GM18861 (cell line): ENCODE measurements around the gene TMEM19.

Experiments used
- ATAC-seq: cut with Tn5 transposase; IDR thresholded peaks from one replicate; pipeline ENCODE4 v1.9.1; 2021; ENCODE audit not compliant: unreplicated experiment

The TMEM19 gene

GRCh38 chr12:71685914-71686657 is at the start of gene TMEM19:
Gene TMEM19 (plus strand): TSS chr12:71686082. CDS start chr12:71686681, 599 bp downstream.
- ATAC-seq, result peak; percentile 74

- peak; percentile 42 for ATAC-seq
Observed at GRCh38 chr12:71636704-71637115, 49.2 kb upstream of the TMEM19 start.

GRCh38 chr12:71638499-71638898 is 47.4 kb upstream of the TMEM19 start:
- ATAC-seq, result no peak

GRCh38 chr12:71639341-71639760 is 46.5 kb upstream of the TMEM19 start:
- peak; percentile 41 for ATAC-seq

- no peak for ATAC-seq
Observed at GRCh38 chr12:71640316-71640715, 45.6 kb upstream of the TMEM19 start.

GRCh38 chr12:71641390-71641789 is 44.5 kb upstream of the TMEM19 start:
- ATAC-seq, result no peak

- no peak for ATAC-seq
Observed at GRCh38 chr12:71642264-71642663, 43.6 kb upstream of the TMEM19 start.

- ATAC-seq, result no peak
Observed at GRCh38 chr12:71645268-71645667, 40.6 kb upstream of the TMEM19 start.

- ATAC-seq, result no peak
Observed at GRCh38 chr12:71646512-71646911, 39.4 kb upstream of the TMEM19 start.

- ATAC-seq, result no peak
Observed at GRCh38 chr12:71648537-71648936, 37.3 kb upstream of the TMEM19 start.

- ATAC-seq, result no peak
Observed at GRCh38 chr12:71649401-71649800, 36.5 kb upstream of the TMEM19 start.

GRCh38 chr12:71652656-71653055 is 33.2 kb upstream of the TMEM19 start:
- ATAC-seq, result no peak

GRCh38 chr12:71653137-71653536 is 32.7 kb upstream of the TMEM19 start:
- ATAC-seq, result no peak

GRCh38 chr12:71654200-71654599 is 31.7 kb upstream of the TMEM19 start:
- no peak for ATAC-seq

GRCh38 chr12:71655495-71655894 is 30.4 kb upstream of the TMEM19 start:
- no peak for ATAC-seq

- no peak for ATAC-seq
Observed at GRCh38 chr12:71655907-71656306, 30.0 kb upstream of the TMEM19 start.

- ATAC-seq, result no peak
Observed at GRCh38 chr12:71656740-71657139, 29.1 kb upstream of the TMEM19 start.

- ATAC-seq, result no peak
Observed at GRCh38 chr12:71661977-71662530, 23.8 kb upstream of the TMEM19 start.

- peak; percentile 23 for ATAC-seq
Observed at GRCh38 chr12:71662849-71663560, 22.9 kb upstream of the TMEM19 start.

GRCh38 chr12:71663561-71664410 is 22.1 kb upstream of the TMEM19 start, which contains the start of the genes THAP2 and ZFC3H1:
Gene THAP2 (plus strand): TSS chr12:71664301. CDS start chr12:71664510, 209 bp downstream.
Gene ZFC3H1 (minus strand): TSS chr12:71663848. CDS start chr12:71663610, 238 bp downstream.
- peak; percentile 95 for ATAC-seq
